HG02973 (cell line): ENCODE measurements around the gene H19.

Experiments used
- ATAC-seq: cut with Tn5 transposase; IDR thresholded peaks from one replicate; pipeline ENCODE4 v1.9.1; 2021; ENCODE audit warnings: moderate library complexity; ENCODE audit not compliant: unreplicated experiment

The H19 gene

GRCh38 chr11:1983601-1983961 lies 14.1 kb downstream of the H19 start:
- no peak for ATAC-seq

DNA sequence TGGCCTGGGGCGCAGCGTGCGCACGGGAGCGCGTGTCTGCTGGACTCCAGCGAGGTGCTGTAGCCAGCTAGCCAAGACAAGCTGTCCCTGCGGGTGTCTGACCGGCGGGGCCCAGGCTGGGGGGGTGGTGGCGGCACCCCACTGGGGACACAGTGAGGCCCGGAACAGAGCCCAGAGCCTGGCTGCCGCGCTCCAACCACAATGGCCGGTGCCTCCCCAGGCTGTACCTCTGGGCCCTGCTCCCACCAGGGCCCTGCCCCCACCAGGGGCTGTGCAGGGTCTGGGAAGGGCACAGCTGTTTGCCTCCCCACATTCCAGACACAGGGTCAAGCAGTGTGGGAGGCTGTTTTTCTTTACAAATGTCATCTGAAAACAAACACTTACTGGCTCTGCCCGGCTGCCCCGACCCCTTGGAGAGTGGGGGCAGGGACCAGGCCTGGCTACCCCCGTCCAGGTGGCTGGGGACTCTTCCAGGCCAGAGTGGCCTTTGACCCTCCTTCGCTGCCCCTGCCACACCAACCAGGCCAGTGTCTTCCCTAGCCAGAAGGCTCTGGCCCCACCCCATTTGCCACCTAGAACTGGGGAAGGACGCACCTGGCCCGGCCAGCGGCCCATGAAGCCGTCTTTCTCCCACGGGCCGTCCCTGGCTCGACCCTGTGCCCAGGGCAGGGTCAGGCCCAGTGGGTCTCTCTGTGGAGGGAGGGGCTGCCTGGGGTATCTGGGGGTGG lies 14.6 kb downstream of the H19 start:
- ATAC-seq: no peak

DNA sequence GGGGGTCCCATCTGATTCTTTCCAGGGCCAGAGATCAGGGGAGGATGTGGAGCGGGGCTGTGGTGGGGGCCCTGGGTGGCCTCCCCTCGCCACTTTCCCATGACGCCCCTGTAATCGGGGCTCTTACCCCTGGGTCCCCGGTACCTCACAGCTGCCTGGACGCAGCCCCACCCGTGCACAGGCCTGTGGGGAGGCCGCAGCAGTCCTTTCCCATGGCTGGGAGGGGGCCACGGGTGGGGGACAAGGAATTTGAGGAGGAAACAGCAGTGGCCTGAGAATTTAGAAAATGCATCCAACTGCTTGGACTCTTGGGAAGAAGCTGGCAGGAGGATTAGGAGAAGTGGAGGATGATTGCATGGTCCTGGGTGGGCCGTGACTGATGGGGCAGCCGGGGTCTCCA lies 18.0 kb downstream of the H19 start:
- no peak for ATAC-seq

GRCh38 chr11:1978720-1979473 lies 18.7 kb downstream of the H19 start:
- no peak for ATAC-seq

DNA sequence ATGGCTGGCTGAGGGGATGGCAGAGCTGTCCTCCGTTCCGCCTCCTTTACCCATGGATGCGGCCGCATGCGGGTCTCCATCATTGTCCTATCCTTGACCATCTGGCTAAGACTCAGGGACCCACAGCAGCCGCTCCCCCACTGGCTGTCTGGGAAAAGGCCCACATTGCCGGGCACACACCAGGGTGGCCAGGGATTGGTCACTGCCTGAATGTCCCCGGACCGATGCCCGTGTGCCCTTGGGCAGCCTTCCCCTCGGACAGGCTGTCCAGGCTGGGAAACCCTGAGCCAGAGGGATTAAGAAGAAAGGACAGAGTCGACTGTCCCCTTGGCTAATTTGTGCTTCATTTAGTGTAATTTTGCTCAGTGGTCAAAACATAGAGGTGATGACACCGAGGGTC lies 22.5 kb downstream of the H19 start:
- ATAC-seq: no peak

GRCh38 chr11:1970956-1971355 lies 26.7 kb downstream of the H19 start:
- no peak for ATAC-seq

DNA sequence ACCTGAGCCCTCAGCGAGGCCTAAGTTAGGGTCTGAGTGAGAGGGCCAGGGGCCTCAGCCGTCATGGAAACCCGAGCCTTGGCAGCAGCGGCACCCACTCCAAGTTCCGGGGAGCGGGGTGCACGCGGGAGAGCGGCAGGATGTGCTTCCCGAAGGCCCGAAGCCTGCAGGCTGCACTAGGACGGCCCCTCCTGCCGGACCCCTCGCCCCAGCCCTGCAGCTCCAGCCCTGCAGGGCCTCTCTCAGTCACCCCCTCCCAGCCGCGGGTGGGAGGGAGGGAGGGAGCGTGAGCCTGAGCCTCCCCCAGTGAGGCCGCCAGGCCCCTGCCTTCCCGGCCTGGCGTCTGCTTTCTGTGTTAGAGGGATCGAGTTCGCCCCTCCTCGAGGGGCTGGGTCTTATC lies 27.9 kb downstream of the H19 start:
- ATAC-seq: no peak

DNA sequence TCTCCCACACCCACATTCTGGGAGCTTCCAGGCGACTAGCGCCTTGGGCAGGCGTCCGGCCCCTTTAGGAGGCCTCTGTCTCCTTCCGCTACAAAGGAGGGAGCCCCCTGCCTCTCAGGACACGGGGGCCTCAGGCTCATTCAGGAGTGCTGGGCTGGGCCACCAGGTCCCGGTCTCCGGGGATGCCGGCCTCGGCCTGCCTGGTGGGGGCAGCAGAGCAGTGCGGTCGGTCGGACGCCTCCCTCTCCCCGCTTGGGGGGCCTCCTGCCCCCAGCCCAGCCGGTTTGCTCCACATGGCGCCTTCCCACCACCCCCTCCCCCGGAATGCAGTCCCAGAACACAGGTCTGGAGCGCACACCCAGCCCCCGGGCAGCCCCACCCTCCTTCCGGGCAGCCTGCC lies 28.6 kb downstream of the H19 start:
- ATAC-seq: no peak

GRCh38 chr11:1968454-1969002 lies 29.1 kb downstream of the H19 start:
- ATAC-seq: no peak

DNA sequence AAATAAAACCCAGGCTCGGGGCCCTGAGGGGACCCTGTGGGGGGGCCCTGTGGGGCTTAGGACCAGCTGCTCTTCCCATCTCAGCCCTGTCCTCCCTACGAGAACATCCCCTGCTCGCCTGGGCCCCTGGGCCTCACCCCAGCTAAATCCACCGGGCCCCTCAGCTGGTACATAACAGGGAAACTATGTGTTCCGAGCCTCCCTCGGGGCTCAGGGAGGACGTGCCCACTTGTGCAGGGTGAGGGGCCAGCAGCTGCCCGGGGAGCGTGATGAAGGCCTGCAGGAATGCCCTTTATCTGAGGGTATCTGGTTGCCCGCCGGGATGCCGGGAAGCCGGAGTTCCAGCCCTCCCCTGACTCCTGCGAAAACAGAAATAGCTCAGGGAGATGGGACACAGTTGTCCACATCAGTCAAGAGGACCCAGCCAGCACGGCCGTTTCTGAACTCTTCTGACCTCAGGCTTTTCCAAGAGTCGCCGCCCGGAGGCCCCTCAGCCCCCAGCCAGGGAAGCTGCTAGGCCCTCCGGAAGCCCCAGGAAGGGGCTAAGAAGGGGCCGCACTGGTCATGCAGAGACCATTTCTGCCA lies 29.9 kb downstream of the H19 start:
- no peak for ATAC-seq

DNA sequence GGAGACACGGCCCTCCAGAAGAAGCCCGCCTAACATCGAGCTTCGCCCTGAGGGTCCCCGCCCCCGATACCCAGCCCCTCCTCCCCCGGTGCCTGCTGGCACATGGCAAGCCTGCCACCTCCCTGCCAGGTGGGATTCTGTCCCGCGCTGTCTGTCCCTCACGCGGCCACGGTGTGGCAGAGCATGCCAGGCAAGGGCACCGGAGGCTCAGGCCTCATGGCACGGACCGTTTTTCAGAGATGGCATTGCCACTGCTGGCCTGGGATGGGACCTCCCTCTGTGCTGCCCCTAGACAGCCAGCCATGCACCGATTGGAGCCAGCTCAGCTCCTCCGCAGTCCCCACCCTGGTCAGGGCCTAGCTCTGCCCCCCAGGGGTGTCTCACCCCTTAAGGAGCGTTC lies 31.1 kb downstream of the H19 start:
- ATAC-seq: no peak

DNA sequence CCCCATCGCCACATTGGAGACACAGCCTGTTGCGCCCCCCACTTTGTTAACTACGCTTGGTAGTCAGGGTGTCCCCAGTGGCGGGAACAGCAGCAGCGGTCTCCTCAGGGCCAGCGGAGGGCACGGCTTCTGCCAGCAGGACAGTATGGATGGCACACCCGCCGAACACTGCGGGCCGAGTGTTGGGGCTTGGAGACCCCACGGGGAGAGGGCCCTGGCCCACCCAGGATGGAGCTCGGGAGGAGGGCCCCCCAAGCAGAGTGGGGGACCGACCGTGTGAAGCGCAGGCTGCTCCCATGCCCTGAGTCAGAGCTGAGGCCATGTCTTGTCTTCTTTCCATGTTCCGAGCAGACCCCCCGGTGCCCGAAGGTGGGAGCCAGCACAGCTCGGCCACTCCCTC lies 32.7 kb downstream of the H19 start:
- ATAC-seq: no peak

GRCh38 chr11:1964348-1964747 lies 33.3 kb downstream of the H19 start:
- ATAC-seq: no peak

DNA sequence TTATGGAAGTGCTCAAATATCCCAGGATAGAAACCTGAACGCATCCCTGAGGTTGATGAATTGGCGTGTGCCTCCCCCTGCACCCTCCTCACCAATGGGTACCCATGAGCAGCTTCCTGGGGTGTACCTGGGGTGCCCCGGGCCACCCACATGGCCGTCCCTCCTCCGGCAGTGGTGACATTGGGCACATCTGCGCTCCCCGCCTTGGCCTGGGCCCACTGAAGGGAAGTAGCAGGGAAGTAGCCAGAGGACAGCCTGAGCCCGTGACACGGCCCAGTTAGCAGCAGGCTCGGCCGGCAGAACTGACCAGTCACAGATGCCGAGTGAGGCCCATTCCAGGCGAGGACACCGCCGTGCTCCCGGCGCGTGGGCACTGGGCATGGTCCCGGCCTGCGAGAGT lies 33.8 kb downstream of the H19 start:
- ATAC-seq: no peak

- ATAC-seq: no peak
Measured at GRCh38 chr11:1959786-1960185, 37.9 kb downstream of the H19 start.

DNA sequence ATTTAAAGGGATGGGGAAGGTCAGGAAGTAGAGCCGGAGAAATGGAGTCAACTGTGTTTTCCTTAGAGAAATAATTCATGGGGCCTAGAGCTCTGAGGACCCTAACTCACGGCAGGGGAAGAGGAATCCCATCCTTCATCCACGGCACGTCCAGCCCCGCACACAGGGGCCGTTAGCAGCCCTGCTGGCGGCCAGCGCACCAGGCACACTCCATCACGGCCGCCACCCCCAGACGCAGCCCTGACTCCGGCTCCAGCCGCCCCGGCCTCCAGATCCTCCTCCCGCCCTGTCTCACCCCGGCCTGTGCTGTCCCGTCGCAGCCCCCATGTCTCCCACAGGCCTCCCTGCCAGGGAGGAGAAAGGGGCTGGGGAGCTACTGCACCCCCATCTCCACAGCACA lies 39.3 kb downstream of the H19 start:
- ATAC-seq: no peak

DNA sequence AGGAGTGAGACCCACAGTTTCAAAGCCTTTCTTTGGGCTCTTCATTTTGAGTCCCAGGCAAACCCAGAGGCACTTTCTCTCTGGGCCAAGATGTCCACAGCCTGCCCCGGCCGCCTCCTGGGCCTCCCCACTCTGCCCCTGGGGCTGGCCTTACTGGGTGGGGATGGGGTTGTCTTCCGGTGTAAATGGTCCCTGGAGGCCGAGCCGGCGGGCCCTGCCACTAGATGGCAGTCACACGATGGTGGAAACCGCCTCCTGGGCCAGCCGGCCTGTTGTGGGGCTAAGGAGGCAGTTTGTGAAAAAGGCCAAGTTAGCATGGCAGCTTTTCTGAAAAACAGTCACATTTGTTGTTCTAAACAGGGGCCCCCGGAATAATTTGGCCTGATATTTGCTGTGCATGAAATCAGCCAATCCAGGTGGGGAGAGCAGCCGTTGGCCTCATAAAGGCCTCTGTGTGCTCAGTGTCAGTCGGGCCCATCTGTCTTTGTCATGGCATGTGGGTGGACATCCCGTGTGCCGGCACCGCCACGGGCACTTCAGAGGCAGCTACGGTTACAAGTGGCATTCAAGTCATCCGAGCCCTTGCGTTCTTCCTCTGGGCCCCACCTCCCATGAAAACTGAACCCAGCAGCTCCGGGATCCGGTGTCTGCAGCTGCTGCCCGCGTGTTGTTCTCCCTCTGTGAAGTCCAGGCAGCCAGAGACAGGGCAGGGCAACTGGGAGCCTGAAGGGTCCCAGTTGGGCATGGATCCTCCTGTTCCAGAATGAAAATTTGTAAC lies 44.0 kb downstream of the H19 start:
- ATAC-seq: no peak

DNA sequence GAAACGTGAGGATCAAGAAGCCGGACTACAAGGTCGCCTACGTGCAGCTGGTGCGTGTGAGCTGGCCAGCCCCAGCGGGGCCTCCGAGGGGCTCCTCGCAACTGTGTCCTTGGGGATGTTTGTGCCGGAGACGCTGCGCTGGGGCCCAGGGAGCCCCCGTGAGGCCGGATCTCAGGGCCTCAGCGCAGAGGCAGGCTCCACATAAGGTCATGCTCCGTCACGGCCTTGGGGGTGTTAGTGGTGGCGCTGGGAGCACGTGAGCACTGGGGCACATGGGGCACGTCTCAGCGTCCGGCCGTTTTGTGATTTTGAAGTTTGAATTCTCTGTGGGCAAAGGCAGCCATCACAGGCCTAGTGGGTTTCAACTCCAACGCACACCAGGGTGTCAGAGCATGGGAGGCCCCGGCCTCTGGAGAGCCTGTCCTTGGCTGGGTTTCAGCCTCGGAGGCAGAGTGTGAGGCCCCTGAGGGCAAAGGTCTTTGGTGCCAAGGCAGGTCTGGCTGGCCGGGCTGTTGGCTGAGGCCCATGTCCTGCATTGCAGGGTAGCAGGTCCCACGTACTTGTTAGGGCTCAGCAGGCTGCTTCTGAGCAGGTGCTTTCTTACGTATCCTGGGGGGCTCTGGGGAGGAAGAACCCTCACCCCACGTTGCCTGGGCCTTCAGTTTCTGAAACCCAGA lies 44.7 kb downstream of the H19 start:
- ATAC-seq: no peak

DNA sequence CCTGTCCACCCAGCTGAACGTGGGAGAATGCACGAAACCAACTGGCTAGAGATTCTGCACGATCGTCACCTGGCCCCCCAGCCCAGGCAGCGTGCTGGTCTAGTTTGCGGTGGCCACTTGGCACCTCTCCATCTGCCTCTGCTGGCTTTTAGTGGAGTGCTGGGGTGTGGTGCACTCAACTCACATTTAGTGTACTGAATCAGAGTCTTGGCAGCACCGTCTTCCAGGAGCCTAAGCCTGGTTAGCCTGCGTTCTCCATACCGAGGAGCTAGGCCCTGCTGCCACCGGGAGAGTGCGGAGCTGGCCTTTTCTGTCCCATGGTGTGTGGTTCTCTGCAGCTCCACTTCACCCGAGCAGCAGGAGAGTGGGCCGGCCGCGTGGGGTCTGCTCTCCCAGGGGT lies 47.7 kb downstream of the H19 start:
- ATAC-seq: no peak

GRCh38 chr11:1949302-1949701 lies 48.3 kb downstream of the H19 start:
- no peak for ATAC-seq

- no peak for ATAC-seq
Measured at GRCh38 chr11:1948389-1948788, 49.3 kb downstream of the H19 start.
